WTC11 (cell line): ENCODE measurements around the gene NELFA. TPM values are rescaled to one million over a fixed set of nuclear protein-coding genes. Genes with fewer than 3 reads are reported as not detected.
"Not testable (repeated sequence)": the region's sequence is repeated elsewhere in the genome, so short reads cannot be mapped to it uniquely, and the experiment has no call there.

Source experiments
- ATAC-seq: fragments of 200-7000 bp; cut with Tn5 transposase; 2 replicates; pipeline ENCODE4 v1.10.0; 2021; ENCODE audit warnings: mild to moderate bottlenecking, moderate library complexity
- CTCF ChIA-PET: fragments of 300-600 bp; sonication (Branson Sonifier 250); formaldehyde crosslinking; loops from one replicate; lab custom pipeline; 2021; ENCODE audit warnings: antibody characterized with exemption; lab: Charles Lee
- POLR2A ChIA-PET: fragments of 350-600 bp; sonication (Branson Sonifier 250); formaldehyde crosslinking; loops from one replicate; lab custom pipeline; 2021; ENCODE audit warnings: antibody characterized with exemption; lab: Charles Lee
- DNase-seq: peaks from one replicate; pipeline ENCODE4 v3.0.0; 2021; ENCODE audit warnings: low spot score
- H3K27ac Mint-ChIP-seq: 2 replicates; pipeline ENCODE4 v1.8.0; 2021; ENCODE audit warnings: mixed read lengths
- H3K27me3 Mint-ChIP-seq: 2 replicates; pipeline ENCODE4 v1.8.0; 2021; ENCODE audit warnings: low read depth, mild to moderate bottlenecking, moderate library complexity, mixed read lengths
- H3K36me3 Mint-ChIP-seq: 2 replicates; pipeline ENCODE4 v1.8.0; 2021; ENCODE audit warnings: mixed read lengths
- H3K4me1 Mint-ChIP-seq: 2 replicates; pipeline ENCODE4 v1.8.0; 2022; ENCODE audit warnings: mixed read lengths
- H3K4me3 Mint-ChIP-seq: 2 replicates; pipeline ENCODE4 v1.8.0; 2021; ENCODE audit warnings: mild to moderate bottlenecking, moderate library complexity, mixed read lengths
- H3K9me3 Mint-ChIP-seq: 2 replicates; pipeline ENCODE4 v1.8.0; 2021; ENCODE audit warnings: mixed read lengths
- ARID4B ChIP-seq: sonication (generic); formaldehyde crosslinking; IDR thresholded peaks from 2 replicates; pipeline ENCODE4 v1.8.0; 2023; ENCODE audit warnings: missing genetic modification reagents, mild to moderate bottlenecking, borderline replicate concordance
- ATF6 ChIP-seq: sonication (generic); formaldehyde crosslinking; IDR thresholded peaks from 2 replicates; pipeline ENCODE4 v1.8.1; 2023; ENCODE audit warnings: mild to moderate bottlenecking, missing genetic modification reagents
- ELF4 ChIP-seq: sonication (generic); formaldehyde crosslinking; IDR thresholded peaks from 2 replicates; pipeline ENCODE4 v1.8.1; 2022; ENCODE audit warnings: low read depth, mild to moderate bottlenecking, moderate library complexity, missing genetic modification reagents
- ERG ChIP-seq: fragments of 250-450 bp; sonication (Bioruptor Pico); IDR thresholded peaks from 2 replicates; pipeline ENCODE4 v1.8.0; 2021; ENCODE audit warnings: mild to moderate bottlenecking
- HMGXB4 ChIP-seq: sonication (generic); formaldehyde crosslinking; IDR thresholded peaks from 2 replicates; pipeline ENCODE4 v1.8.1; 2023; ENCODE audit warnings: mild to moderate bottlenecking, moderate library complexity, missing genetic modification reagents
- IRF1 ChIP-seq: sonication (generic); formaldehyde crosslinking; IDR thresholded peaks from 2 replicates; pipeline ENCODE4 v1.8.0; 2023; ENCODE audit warnings: missing genetic modification reagents
- IRF2 ChIP-seq: sonication (generic); formaldehyde crosslinking; IDR thresholded peaks from 2 replicates; pipeline ENCODE4 v1.8.0; 2022; ENCODE audit warnings: low read depth, missing genetic modification reagents, borderline replicate concordance
- NFATC4 ChIP-seq: fragments of 250-450 bp; sonication (Bioruptor Pico); IDR thresholded peaks from 2 replicates; pipeline ENCODE4 v1.9.0; 2021; ENCODE audit warnings: mild to moderate bottlenecking
- NFE2L1 ChIP-seq: sonication (generic); formaldehyde crosslinking; IDR thresholded peaks from 2 replicates; pipeline ENCODE4 v1.8.1; 2023; ENCODE audit warnings: missing genetic modification reagents
- USF2 ChIP-seq: sonication (generic); formaldehyde crosslinking; IDR thresholded peaks from 2 replicates; pipeline ENCODE4 v1.8.1; 2023; ENCODE audit warnings: mild to moderate bottlenecking, missing genetic modification reagents, moderate library complexity
- ZNF121 ChIP-seq: sonication (generic); formaldehyde crosslinking; IDR thresholded peaks from 2 replicates; pipeline ENCODE4 v1.8.0; 2023; ENCODE audit warnings: missing genetic modification reagents
- total RNA-seq: library from RNA; stranded (reverse); gene quantifications from 3 replicates; pipeline ENCODE4 v1.2.3, GENCODE V29; 2021

Gene NELFA
- total RNA-seq, 1 experiment from 2014 or later: 72.6 TPM

- TF ChIP-seq HMGXB4 (CRISPR knock-in tag): no peak
- no peak for TF ChIP-seq IRF2 (CRISPR knock-in tag)
- TF ChIP-seq ATF6: no peak
These were observed 1.7 kb downstream of the NELFA start (continued) for GRCh38 chr4:2006956-2007653.

- TF ChIP-seq ZNF121 (CRISPR knock-in tag) (peak; percentile 91), NFE2L1 (no peak)
- H3K4me3 Mint-ChIP-seq: peak overlapping the region; percentile 85
These were observed 2.4 kb downstream of the NELFA start for GRCh38 chr4:2006367-2006766.

GRCh38 chr4:2003361-2003760 is 5.4 kb downstream of the NELFA start:
- Mint-ChIP-seq H3K4me1 (peaks cover 38% of the 10 kb centered on the region), H3K9me3 (peaks cover 14% of the 10 kb centered on the region), H3K36me3 (peaks cover 40% of the 10 kb centered on the region)
- H3K27me3 Mint-ChIP-seq, ATAC-seq, POLR2A ChIA-PET, DNase-seq, CTCF ChIA-PET, H3K27ac Mint-ChIP-seq, H3K4me3 Mint-ChIP-seq: not testable (repeated sequence)

More at GRCh38 chr4:2006367-2006766, 2.4 kb downstream of the NELFA start:
- Mint-ChIP-seq H3K9me3 (no peaks in the 10 kb centered on the region), H3K27me3 (peaks cover 6% of the 10 kb centered on the region), H3K27ac (no peak overlapping the region), H3K36me3 (peaks cover 22% of the 10 kb centered on the region), H3K4me1 (peaks cover 14% of the 10 kb centered on the region)
- no peak for DNase-seq
- no peak for ATAC-seq
- ChIA-PET CTCF (no interaction called here), POLR2A (no interaction called here)

GRCh38 chr4:1999308-1999707 is 9.5 kb downstream of the NELFA start:
- DNase-seq, H3K4me3 Mint-ChIP-seq, H3K27me3 Mint-ChIP-seq, ATAC-seq, POLR2A ChIA-PET, H3K27ac Mint-ChIP-seq: not testable (repeated sequence)
- Mint-ChIP-seq H3K36me3 (peaks cover 41% of the 10 kb centered on the region), H3K4me1 (peaks cover 38% of the 10 kb centered on the region), H3K9me3 (peaks cover 14% of the 10 kb centered on the region)
- CTCF ChIA-PET: interaction anchor here (1.6 kb wide), 1 partner anchor 10 kb away, joined by 3 read pairs; no protein-coding TSS in a partner anchor

GRCh38 chr4:1998296-1998695 is 10.5 kb downstream of the NELFA start:
- ChIA-PET POLR2A (no interaction called here), CTCF (no interaction called here)
- Mint-ChIP-seq H3K27me3 (no peaks in the 10 kb centered on the region), H3K9me3 (peaks cover 14% of the 10 kb centered on the region), H3K36me3 (peaks cover 39% of the 10 kb centered on the region), H3K4me3 (no peak overlapping the region), H3K27ac (peak overlapping the region; percentile 84), H3K4me1 (peaks cover 39% of the 10 kb centered on the region)
- DNase-seq: no peak
- ATAC-seq: no peak
- TF ChIP-seq ARID4B (CRISPR knock-in tag) (no peak), NFATC4 (CRISPR knock-in tag) (no peak), ERG (CRISPR knock-in tag) (no peak), USF2 (CRISPR knock-in tag) (no peak), IRF1 (CRISPR knock-in tag) (no peak), ELF4 (CRISPR knock-in tag) (no peak)
